CD14-positive monocyte (primary cell): Measurements from ENCODE around the gene XYLT1. TPM values are rescaled to one million over a fixed set of nuclear protein-coding genes. Genes with fewer than 3 reads are reported as not detected.

Source experiments
- DNase-seq, 3 donors: peaks; one replicate each; pipeline ENCODE4 v3.0.0-alpha.2; 2011 to 2022
- H2AFZ ChIP-seq: 2 replicates; pipeline ENCODE4 v1.6.0; 2012; ENCODE audit warnings: mild to moderate bottlenecking, low read depth, low read length, inconsistent platforms; ENCODE audit not compliant: insufficient read depth, poor library complexity, severe bottlenecking
- H3K27ac ChIP-seq, 2 donors: 1 replicate in 1 of 2; 2 replicates in 1 of 2; pipeline ENCODE4 v1.5.1; 2012 to 2013; ENCODE audit warnings: low read length in 2 of 2, control low read depth in 1 of 2, inconsistent platforms in 1 of 2, low read depth in 1 of 2, mild to moderate bottlenecking in 1 of 2
- H3K27me3 ChIP-seq, 2 donors: one replicate each; pipeline versions ENCODE4 v1.6.0 to v1.6.1; 2011 to 2013; ENCODE audit warnings: low read length in 2 of 2; ENCODE audit not compliant: control insufficient read depth in 2 of 2, insufficient read depth in 2 of 2
- H3K36me3 ChIP-seq, 2 donors: replicated peaks in 1 of 2; 1 replicate in 1 of 2; 2 replicates in 1 of 2; pipeline versions ENCODE4 v1.5.1 to v1.6.1; 2012 to 2013; ENCODE audit warnings: low read length in 2 of 2, control low read depth in 1 of 2, inconsistent platforms in 1 of 2, mild to moderate bottlenecking in 1 of 2; ENCODE audit not compliant: insufficient read depth in 2 of 2, control insufficient read depth in 1 of 2
- H3K4me1 ChIP-seq, 2 donors: 1 replicate in 1 of 2; 2 replicates in 1 of 2; pipeline versions ENCODE4 v1.5.1 to v1.6.1; 2012 to 2013; ENCODE audit warnings: low read length in 2 of 2, control low read depth in 1 of 2, inconsistent platforms in 1 of 2, mild to moderate bottlenecking in 1 of 2, moderate library complexity in 1 of 2; ENCODE audit not compliant: insufficient read depth in 2 of 2, control insufficient read depth in 1 of 2
- H3K4me2 ChIP-seq: replicated peaks from 2 replicates; pipeline ENCODE3; 2012; ENCODE audit warnings: low read length, moderate library complexity, mild to moderate bottlenecking; ENCODE audit not compliant: poor library complexity, severe bottlenecking; ENCODE audit errors: extremely low read depth
- H3K4me3 ChIP-seq, 3 experiments: fragments of 200-600 bp in 1 of 3; sonication (generic) in 1 of 3; replicated peaks in 1 of 3; 1 replicate in 2 of 3; 2 replicates in 1 of 3; pipeline ENCODE4 v1.5.1; 2011 to 2013; ENCODE audit warnings: low read length in 3 of 3, mild to moderate bottlenecking in 3 of 3, control low read depth in 2 of 3, low read depth in 2 of 3, inconsistent platforms in 1 of 3, moderate library complexity in 1 of 3
- H3K79me2 ChIP-seq: 2 replicates; pipeline ENCODE4 v1.6.0; 2012; ENCODE audit warnings: mild to moderate bottlenecking, control low read depth, inconsistent platforms, low read length, moderate library complexity; ENCODE audit not compliant: insufficient read depth
- H3K9ac ChIP-seq: 2 replicates; pipeline ENCODE4 v1.6.0; 2017; ENCODE audit warnings: low read length, mild to moderate bottlenecking; ENCODE audit not compliant: insufficient read depth, poor library complexity, severe bottlenecking
- H3K9me3 ChIP-seq, 2 donors: replicated peaks in 1 of 2; 1 replicate in 1 of 2; 2 replicates in 1 of 2; pipeline versions ENCODE4 v1.5.1 to v1.6.1; 2012 to 2013; ENCODE audit warnings: low read length in 2 of 2, control low read depth in 1 of 2; ENCODE audit not compliant: control insufficient read depth in 1 of 2, insufficient read depth in 1 of 2
- H4K20me1 ChIP-seq: 2 replicates; pipeline ENCODE4 v1.6.0; 2012; ENCODE audit warnings: mild to moderate bottlenecking, low read length, control low read depth, moderate library complexity; ENCODE audit not compliant: insufficient read depth
- H3K27ac Mint-ChIP-seq, 7 donors: one replicate each; pipeline ENCODE4 v1.8.0; 2020; ENCODE audit warnings: mild to moderate bottlenecking in 7 of 7, mixed read lengths in 7 of 7, moderate library complexity in 6 of 7, inconsistent platforms in 2 of 7
- H3K27me3 Mint-ChIP-seq, 3 donors: one replicate each; pipeline ENCODE4 v1.8.0; 2021 to 2022; ENCODE audit warnings: low read depth in 3 of 3, mild to moderate bottlenecking in 3 of 3, mixed read lengths in 3 of 3, moderate library complexity in 3 of 3, inconsistent platforms in 1 of 3
- H3K36me3 Mint-ChIP-seq, 2 donors: one replicate each; pipeline ENCODE4 v1.8.0; 2020; ENCODE audit warnings: mixed read lengths in 2 of 2, inconsistent platforms in 1 of 2, mild to moderate bottlenecking in 1 of 2
- H3K4me1 Mint-ChIP-seq: one replicate; pipeline ENCODE4 v1.8.0; 2020; ENCODE audit warnings: mild to moderate bottlenecking, mixed read lengths
- H3K4me3 Mint-ChIP-seq, 2 donors: one replicate each; pipeline ENCODE4 v1.8.0; 2020; ENCODE audit warnings: mild to moderate bottlenecking in 2 of 2, mixed read lengths in 2 of 2, moderate library complexity in 1 of 2
- H3K9me3 Mint-ChIP-seq, 7 donors: one replicate each; pipeline ENCODE4 v1.8.0; 2020 to 2022; ENCODE audit warnings: mixed read lengths in 7 of 7, mild to moderate bottlenecking in 6 of 7, moderate library complexity in 6 of 7, inconsistent platforms in 2 of 7
- whole genome bisulfite sequencing: methylation state at CpG from one replicate; pipeline ENCODE4 v1.1.5; 2013; ENCODE audit warnings: missing lambda C conversion rate; ENCODE audit not compliant: insufficient coverage; 5-methylcytosine and 5-hydroxymethylcytosine counted together
- intact Hi-C, 2 donors: fragments of 100-400 bp; cut with micrococcal nuclease; formaldehyde crosslinking; loops; one replicate each; pipeline versions ENCODE4 v1.15.0 to v1.15.1; 2023
- polyA plus RNA-seq, 3 donors: library from polyadenylated mRNA; depleted of rRNA in 1 of 3; unstranded in 2 of 3; stranded (reverse) in 1 of 3; fragments of 300-500 nt in 2 of 3; fragments of >200 nt in 1 of 3; fragmentation: Illumina TruSeq in 2 of 3; gene quantifications; 1 replicate in 2 of 3; 2 replicates in 1 of 3; pipeline ENCODE4 v1.2.3, GENCODE V29; 2012 to 2021
- TF ChIP-seq, protein P1 (sequence below): fragments of 200-600 bp; IDR thresholded peaks from one replicate; pipeline ENCODE4 v1.8.0; 2022; ENCODE audit warnings: antibody characterized with exemption, mild to moderate bottlenecking

Gene XYLT1
- polyA plus RNA-seq, 3 donors, result 0.51 to 9.4 (median 1.6) TPM

DNA sequence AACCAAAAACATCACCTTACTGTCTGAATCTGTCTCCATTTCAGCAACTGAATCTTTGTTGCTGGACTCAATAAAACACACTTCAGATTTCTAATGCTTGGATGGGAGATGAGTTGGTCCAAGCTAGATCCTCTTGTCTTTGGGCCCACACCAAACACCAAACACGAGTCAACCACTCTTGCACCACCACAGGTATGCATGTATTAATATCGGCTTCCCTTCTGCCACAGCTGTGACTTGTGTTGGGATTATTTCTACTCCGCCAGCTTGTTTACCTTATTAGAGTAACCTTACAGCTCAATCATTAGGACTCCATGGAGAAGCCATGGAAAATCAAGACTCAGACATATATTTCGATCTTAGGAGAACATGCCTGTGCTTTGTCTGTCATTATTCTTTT lies 49.9 kb downstream of the XYLT1 start:
- no CpG with 5 or more reads among the region's 4 CpGs for WGBS
- H3K4me2 ChIP-seq, result no peak overlapping the region
- intact Hi-C loops, result no loop called here

DNA sequence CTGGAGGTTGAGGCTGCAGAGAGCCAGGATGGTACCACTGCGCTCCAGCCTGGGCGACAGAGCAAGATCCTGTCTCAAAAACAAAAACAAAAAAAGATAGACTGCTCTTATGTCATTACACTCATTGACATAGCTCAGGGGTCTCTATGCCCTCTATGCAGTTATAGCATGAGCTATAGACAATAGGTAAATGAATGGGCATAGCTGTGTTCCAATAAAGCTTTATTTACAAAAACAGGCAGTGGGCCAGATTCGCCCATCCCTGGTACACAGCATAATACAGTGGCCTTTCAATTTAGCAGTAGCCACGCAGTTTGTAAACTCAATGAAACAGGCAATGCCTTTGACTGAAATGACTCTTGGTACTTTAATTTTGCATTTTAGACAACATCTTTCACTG lies 51.5 kb downstream of the XYLT1 start:
- TF ChIP-seq, protein P1, sequence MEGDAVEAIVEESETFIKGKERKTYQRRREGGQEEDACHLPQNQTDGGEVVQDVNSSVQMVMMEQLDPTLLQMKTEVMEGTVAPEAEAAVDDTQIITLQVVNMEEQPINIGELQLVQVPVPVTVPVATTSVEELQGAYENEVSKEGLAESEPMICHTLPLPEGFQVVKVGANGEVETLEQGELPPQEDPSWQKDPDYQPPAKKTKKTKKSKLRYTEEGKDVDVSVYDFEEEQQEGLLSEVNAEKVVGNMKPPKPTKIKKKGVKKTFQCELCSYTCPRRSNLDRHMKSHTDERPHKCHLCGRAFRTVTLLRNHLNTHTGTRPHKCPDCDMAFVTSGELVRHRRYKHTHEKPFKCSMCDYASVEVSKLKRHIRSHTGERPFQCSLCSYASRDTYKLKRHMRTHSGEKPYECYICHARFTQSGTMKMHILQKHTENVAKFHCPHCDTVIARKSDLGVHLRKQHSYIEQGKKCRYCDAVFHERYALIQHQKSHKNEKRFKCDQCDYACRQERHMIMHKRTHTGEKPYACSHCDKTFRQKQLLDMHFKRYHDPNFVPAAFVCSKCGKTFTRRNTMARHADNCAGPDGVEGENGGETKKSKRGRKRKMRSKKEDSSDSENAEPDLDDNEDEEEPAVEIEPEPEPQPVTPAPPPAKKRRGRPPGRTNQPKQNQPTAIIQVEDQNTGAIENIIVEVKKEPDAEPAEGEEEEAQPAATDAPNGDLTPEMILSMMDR, result no peak
- Histone ChIP-seq H3K9me3 (no peaks in the 10 kb centered on the region), H3K27ac (no peak overlapping the region), H3K4me3 (no peak overlapping the region), H3K79me2 (peaks cover 61% of the 10 kb centered on the region), H3K4me2 (no peak overlapping the region), H3K36me3 (no peaks in the 10 kb centered on the region), H3K27me3 (no peaks in the 10 kb centered on the region), H3K4me1 (peaks cover 36 to 37% of the 10 kb centered on the region in 2 donors), H4K20me1 (peaks cover 4% of the 10 kb centered on the region), H3K9ac (no peak overlapping the region), H2AFZ (no peak overlapping the region)
- Mint-ChIP-seq H3K27ac (no peak overlapping the region), H3K4me1 (peaks cover 37% of the 10 kb centered on the region), H3K27me3 (peaks cover 0 to 2% (median 2%) of the 10 kb centered on the region in 3 donors), H3K36me3 (peaks cover 6 to 11% of the 10 kb centered on the region in 2 donors), H3K4me3 (no peak overlapping the region), H3K9me3 (peaks cover 0 to 5% (median 0%) of the 10 kb centered on the region in 7 donors)
- DNase-seq, result no peak
- WGBS, result 100% methylated on average over 2 of the region's 4 CpGs
- intact Hi-C loops, result loop anchor here (5.0 to 10.0 kb wide), 4 partner anchors 37 to 53 kb away; partner anchors contain the start of gene XYLT1 (in 1 of the 2)

More for the DNA sequence above, 49.9 kb downstream of the XYLT1 start:
- Mint-ChIP-seq H3K4me1 (peaks cover 22% of the 10 kb centered on the region), H3K27me3 (peaks cover 0 to 2% (median 0%) of the 10 kb centered on the region in 3 donors), H3K36me3 (peaks cover 6 to 11% of the 10 kb centered on the region in 2 donors), H3K9me3 (peaks cover 0 to 3% (median 0%) of the 10 kb centered on the region in 7 donors), H3K4me3 (no peak overlapping the region), H3K27ac (peak overlapping the region in 1 of 7 donors; percentile 47)
- Histone ChIP-seq H3K27me3 (no peaks in the 10 kb centered on the region), H2AFZ (no peak overlapping the region), H3K4me3 (no peak overlapping the region), H3K9me3 (no peaks in the 10 kb centered on the region), H3K9ac (no peak overlapping the region), H3K4me1 (peaks cover 21 to 22% of the 10 kb centered on the region in 2 donors), H3K79me2 (peaks cover 60% of the 10 kb centered on the region), H3K36me3 (no peaks in the 10 kb centered on the region), H3K27ac (no peak overlapping the region), H4K20me1 (peaks cover 14% of the 10 kb centered on the region)
- DNase-seq, result no peak
- TF ChIP-seq, protein P1, result no peak
